ENCODE measurements around the gene PRKD1.

The PRKD1 gene

DNA sequence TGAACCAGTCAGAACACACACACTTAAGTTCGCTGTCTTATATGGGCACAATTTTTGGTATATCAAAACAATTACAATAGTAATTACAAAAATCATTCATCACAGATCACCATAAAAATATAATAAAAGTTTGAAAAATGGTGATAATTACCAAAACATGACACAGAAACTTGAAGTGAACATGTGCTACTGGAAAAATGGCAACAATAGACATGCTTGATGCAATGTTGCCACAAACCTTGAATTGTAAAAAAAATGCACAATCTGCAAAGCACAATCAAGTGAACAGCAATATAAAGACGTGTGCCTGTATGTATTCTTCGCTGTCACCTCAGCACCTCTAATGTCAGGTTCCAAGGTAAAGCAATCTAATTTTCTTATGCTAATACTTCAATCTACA, 117.6 kb downstream of the PRKD1 start:
- H3K4me1 ChIP-seq (ENCODE audit: low read length) = peaks cover 4% of the 10 kb centered on the region; the same call in 1 of the 2 replicates
- no peak overlapping the region for H3K4me2 ChIP-seq (ENCODE audit: low read length)
- no peak overlapping the region for H2AFZ ChIP-seq (ENCODE audit: low read depth, low read length)
- no peak overlapping the region for H3K27ac ChIP-seq (ENCODE audit: low read length)
- TF ChIP-seq, protein P1, sequence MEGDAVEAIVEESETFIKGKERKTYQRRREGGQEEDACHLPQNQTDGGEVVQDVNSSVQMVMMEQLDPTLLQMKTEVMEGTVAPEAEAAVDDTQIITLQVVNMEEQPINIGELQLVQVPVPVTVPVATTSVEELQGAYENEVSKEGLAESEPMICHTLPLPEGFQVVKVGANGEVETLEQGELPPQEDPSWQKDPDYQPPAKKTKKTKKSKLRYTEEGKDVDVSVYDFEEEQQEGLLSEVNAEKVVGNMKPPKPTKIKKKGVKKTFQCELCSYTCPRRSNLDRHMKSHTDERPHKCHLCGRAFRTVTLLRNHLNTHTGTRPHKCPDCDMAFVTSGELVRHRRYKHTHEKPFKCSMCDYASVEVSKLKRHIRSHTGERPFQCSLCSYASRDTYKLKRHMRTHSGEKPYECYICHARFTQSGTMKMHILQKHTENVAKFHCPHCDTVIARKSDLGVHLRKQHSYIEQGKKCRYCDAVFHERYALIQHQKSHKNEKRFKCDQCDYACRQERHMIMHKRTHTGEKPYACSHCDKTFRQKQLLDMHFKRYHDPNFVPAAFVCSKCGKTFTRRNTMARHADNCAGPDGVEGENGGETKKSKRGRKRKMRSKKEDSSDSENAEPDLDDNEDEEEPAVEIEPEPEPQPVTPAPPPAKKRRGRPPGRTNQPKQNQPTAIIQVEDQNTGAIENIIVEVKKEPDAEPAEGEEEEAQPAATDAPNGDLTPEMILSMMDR (IDR thresholded peaks at IDR 0.05; ENCODE audit: low read depth, low read length) = no peak
- no peak for TF ChIP-seq EZH2phosphoT487 (IDR thresholded peaks at IDR 0.05; ENCODE audit: low read depth)
- no peak overlapping the region for H3K9ac ChIP-seq (ENCODE audit: low read length)
- H3K79me2 ChIP-seq (ENCODE audit: low read length) = no peaks in the 10 kb centered on the region
- H3K9me3 ChIP-seq (ENCODE audit: insufficient read depth, low read length) = peaks cover 8% of the 10 kb centered on the region
- H3K36me3 ChIP-seq (replicated peaks; ENCODE audit: low read depth, low read length) = no peaks in the 10 kb centered on the region
- H4K20me1 ChIP-seq (ENCODE audit: insufficient read depth, low read length) = no peaks in the 10 kb centered on the region
- H3K27me3 ChIP-seq (ENCODE audit: low read depth, low read length) = no peaks in the 10 kb centered on the region
- no peak overlapping the region for H3K4me3 ChIP-seq (ENCODE audit: low read length)

DNA sequence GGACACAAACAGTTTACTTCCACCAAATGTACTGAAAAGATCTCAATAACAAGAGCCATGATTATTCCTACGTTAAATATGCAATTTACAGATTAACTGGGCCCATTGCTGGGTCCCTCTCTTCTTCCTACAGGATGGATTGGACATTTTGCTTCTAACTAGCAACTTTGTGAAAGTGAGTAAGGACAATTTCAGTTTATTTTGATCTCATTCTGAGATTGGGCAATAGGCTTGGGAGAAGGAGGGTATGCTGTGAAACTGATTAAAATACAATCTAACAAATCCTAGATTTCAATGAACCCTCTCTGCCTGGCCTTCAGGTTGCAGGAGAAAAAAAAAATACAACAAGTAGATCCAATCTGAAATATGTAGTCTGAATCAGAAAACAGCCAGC, 121.5 kb downstream of the PRKD1 start:
- Histone ChIP-seq H4K20me1 (ENCODE audit: insufficient read depth, low read length) (no peaks in the 10 kb centered on the region), H3K27me3 (ENCODE audit: low read depth, low read length) (no peaks in the 10 kb centered on the region), H3K4me2 (ENCODE audit: low read length) (no peak overlapping the region), H3K36me3 (replicated peaks; ENCODE audit: low read depth, low read length) (no peaks in the 10 kb centered on the region), H3K4me3 (ENCODE audit: low read length) (no peak overlapping the region), H2AFZ (ENCODE audit: low read depth, low read length) (no peak overlapping the region), H3K9ac (ENCODE audit: low read length) (no peak overlapping the region), H3K4me1 (ENCODE audit: low read length) (peaks cover 4% of the 10 kb centered on the region; the same call in 1 of the 2 replicates), H3K27ac (ENCODE audit: low read length) (no peak overlapping the region), H3K9me3 (ENCODE audit: insufficient read depth, low read length) (no peaks in the 10 kb centered on the region), H3K79me2 (ENCODE audit: low read length) (no peaks in the 10 kb centered on the region)
- TF ChIP-seq EZH2phosphoT487 (IDR thresholded peaks at IDR 0.05; ENCODE audit: low read depth) = no peak
- TF ChIP-seq, protein P1 (IDR thresholded peaks at IDR 0.05; ENCODE audit: low read depth, low read length) = no peak

DNA sequence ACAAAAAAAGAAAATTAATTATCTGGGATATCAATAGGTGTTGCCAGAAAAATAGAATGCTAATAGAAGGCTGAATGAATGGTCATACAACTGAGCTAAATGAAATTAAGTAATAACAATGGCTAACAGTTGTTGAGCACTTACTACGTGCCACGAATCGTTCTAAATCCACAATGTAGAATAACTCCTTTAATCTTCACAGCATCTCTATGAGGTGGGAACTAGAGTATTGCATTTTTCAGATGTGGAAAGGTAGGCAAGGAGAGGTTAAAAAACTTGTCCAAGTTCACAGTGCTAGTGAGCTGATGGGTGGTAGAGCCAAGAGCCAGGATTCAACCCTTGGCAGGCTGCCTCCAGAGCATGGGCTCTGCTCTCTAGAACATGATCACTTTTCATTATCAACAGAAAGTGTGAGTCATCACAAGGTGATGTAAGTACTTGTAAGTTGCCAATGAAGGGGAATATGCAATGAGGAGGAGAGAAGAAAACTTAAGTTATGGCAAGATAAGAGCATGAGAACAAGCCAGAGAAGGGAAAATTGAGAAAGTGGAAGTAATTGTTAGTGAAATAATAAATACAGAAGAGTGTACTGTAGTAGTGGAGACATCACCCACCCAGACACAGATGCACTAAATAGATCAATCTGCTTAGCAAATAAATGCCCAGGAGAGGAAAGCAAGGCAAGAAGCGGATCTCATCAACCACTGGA, 122.1 kb downstream of the PRKD1 start:
- H3K79me2 ChIP-seq (ENCODE audit: low read length) = no peaks in the 10 kb centered on the region
- H3K9me3 ChIP-seq (ENCODE audit: insufficient read depth, low read length) = no peaks in the 10 kb centered on the region
- H3K27ac ChIP-seq (ENCODE audit: low read length) = no peak overlapping the region
- H2AFZ ChIP-seq (ENCODE audit: low read depth, low read length) = no peak overlapping the region
- H3K27me3 ChIP-seq (ENCODE audit: low read depth, low read length) = no peaks in the 10 kb centered on the region
- H3K9ac ChIP-seq (ENCODE audit: low read length) = no peak overlapping the region
- H3K4me3 ChIP-seq (ENCODE audit: low read length) = no peak overlapping the region
- TF ChIP-seq EZH2phosphoT487 (IDR thresholded peaks at IDR 0.05; ENCODE audit: low read depth) = no peak
- TF ChIP-seq, protein P1 (IDR thresholded peaks at IDR 0.05; ENCODE audit: low read depth, low read length) = no peak
- H3K36me3 ChIP-seq (replicated peaks; ENCODE audit: low read depth, low read length) = no peaks in the 10 kb centered on the region
- H3K4me1 ChIP-seq (ENCODE audit: low read length) = peaks cover 4% of the 10 kb centered on the region
- no peak overlapping the region for H3K4me2 ChIP-seq (ENCODE audit: low read length)
- no peaks in the 10 kb centered on the region for H4K20me1 ChIP-seq (ENCODE audit: insufficient read depth, low read length)

DNA sequence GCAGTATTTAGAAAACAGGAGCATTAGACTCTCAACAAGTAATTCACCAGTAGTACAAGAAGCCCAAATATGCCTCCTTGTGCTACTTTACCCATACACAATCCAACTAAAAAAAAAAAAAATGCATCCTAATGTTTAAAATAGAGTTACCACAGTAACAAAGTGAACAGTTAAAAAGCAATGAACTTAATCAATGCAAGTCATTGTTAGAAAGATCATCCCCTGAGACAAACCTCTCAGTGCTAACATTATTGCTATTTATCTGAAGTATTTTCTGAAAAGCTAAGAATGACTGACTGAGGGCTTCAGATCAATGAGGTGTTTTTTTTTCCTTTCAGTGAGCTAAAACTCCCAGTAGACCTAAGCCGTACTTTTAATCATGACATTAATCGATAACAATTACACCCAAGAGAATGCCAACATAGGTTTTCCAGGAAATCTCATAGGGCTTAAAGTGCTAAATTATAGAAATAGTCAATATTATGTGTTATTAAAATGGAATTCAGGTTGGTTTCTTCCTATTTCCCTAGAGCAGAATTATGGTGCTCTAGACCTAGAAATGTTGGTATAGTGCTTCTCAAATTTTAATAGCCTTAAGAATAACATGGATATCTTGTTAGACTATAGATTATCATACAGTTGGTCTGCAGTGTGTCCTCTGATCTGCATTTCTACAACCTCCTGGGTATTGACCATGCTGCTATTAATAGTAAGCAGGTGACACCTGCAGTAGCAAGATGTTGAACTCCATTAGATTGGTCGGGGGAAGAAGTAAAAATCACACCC, 123.0 kb downstream of the PRKD1 start:
- Histone ChIP-seq H3K4me1 (ENCODE audit: low read length) (peaks cover 12% of the 10 kb centered on the region), H3K27me3 (ENCODE audit: low read depth, low read length) (no peaks in the 10 kb centered on the region), H2AFZ (ENCODE audit: low read depth, low read length) (no peak overlapping the region), H3K4me2 (ENCODE audit: low read length) (no peak overlapping the region), H3K36me3 (replicated peaks; ENCODE audit: low read depth, low read length) (no peaks in the 10 kb centered on the region), H4K20me1 (ENCODE audit: insufficient read depth, low read length) (no peaks in the 10 kb centered on the region), H3K4me3 (ENCODE audit: low read length) (no peak overlapping the region), H3K79me2 (ENCODE audit: low read length) (no peaks in the 10 kb centered on the region), H3K27ac (ENCODE audit: low read length) (no peak overlapping the region), H3K9me3 (ENCODE audit: insufficient read depth, low read length) (no peaks in the 10 kb centered on the region), H3K9ac (ENCODE audit: low read length) (no peak overlapping the region)
- TF ChIP-seq, protein P1 (IDR thresholded peaks at IDR 0.05; ENCODE audit: low read depth, low read length) = no peak
- no peak for TF ChIP-seq EZH2phosphoT487 (IDR thresholded peaks at IDR 0.05; ENCODE audit: low read depth)
